Stimulated activated CD8-positive, alpha-beta memory T cell treated with anti-CD3 and anti-CD28 coated beads, Interleukin-4, amount 100 ng/mL, for 1 hour (primary cell): ENCODE measurements around the gene RBPJ.

ENCODE experiments used
- DNase-seq, 2 donors: peaks; one replicate each; pipeline ENCODE4 v3.0.0-alpha.2; 2020; ENCODE audit warnings: low read depth in 2 of 2, low spot score in 1 of 2

Gene RBPJ

GRCh38 chr4:26458157-26458561 lies 137.3 kb downstream of the RBPJ start:
- DNase-seq, result no peak

GRCh38 chr4:26459054-26459755 lies 138.4 kb downstream of the RBPJ start:
- DNase-seq, result no peak

GRCh38 chr4:26459756-26460530 lies 139.1 kb downstream of the RBPJ start:
- no peak for DNase-seq

- no peak for DNase-seq
These were observed 142.1 kb downstream of the RBPJ start for GRCh38 chr4:26462874-26463273.

GRCh38 chr4:26463386-26463785 lies 142.6 kb downstream of the RBPJ start:
- DNase-seq, result no peak

GRCh38 chr4:26464420-26465095 lies 143.7 kb downstream of the RBPJ start:
- DNase-seq, result no peak

- no peak for DNase-seq
These were observed 145.9 kb downstream of the RBPJ start for GRCh38 chr4:26466578-26467270.

- no peak for DNase-seq
These were observed 146.9 kb downstream of the RBPJ start for GRCh38 chr4:26467724-26468123.

GRCh38 chr4:26468283-26468949 lies 147.6 kb downstream of the RBPJ start:
- no peak for DNase-seq

GRCh38 chr4:26468977-26469376 lies 148.2 kb downstream of the RBPJ start:
- no peak for DNase-seq

- DNase-seq, result no peak
These were observed 151.1 kb downstream of the RBPJ start for GRCh38 chr4:26471890-26472289.

GRCh38 chr4:26473893-26474292 lies 153.1 kb downstream of the RBPJ start:
- DNase-seq, result no peak

GRCh38 chr4:26474551-26474950 lies 153.7 kb downstream of the RBPJ start:
- DNase-seq, result no peak

GRCh38 chr4:26475716-26476115 lies 154.9 kb downstream of the RBPJ start:
- DNase-seq, result no peak

GRCh38 chr4:26476545-26476944 lies 155.7 kb downstream of the RBPJ start:
- no peak for DNase-seq

- no peak for DNase-seq
These were observed 157.5 kb downstream of the RBPJ start for GRCh38 chr4:26478330-26478729.

- DNase-seq, result no peak
These were observed 162.0 kb downstream of the RBPJ start for GRCh38 chr4:26482508-26483462.

- DNase-seq, result no peak
These were observed 163.3 kb downstream of the RBPJ start for GRCh38 chr4:26484032-26484515.

GRCh38 chr4:26484516-26484915 lies 163.7 kb downstream of the RBPJ start:
- DNase-seq, result no peak
